GM19463 (cell line): Measurements from ENCODE around the gene SLC39A3.

Experiments used
- ATAC-seq: cut with Tn5 transposase; IDR thresholded peaks from one replicate; pipeline ENCODE4 v1.9.1; 2021; ENCODE audit warnings: mild to moderate bottlenecking, moderate library complexity; ENCODE audit not compliant: unreplicated experiment

The SLC39A3 gene

DNA sequence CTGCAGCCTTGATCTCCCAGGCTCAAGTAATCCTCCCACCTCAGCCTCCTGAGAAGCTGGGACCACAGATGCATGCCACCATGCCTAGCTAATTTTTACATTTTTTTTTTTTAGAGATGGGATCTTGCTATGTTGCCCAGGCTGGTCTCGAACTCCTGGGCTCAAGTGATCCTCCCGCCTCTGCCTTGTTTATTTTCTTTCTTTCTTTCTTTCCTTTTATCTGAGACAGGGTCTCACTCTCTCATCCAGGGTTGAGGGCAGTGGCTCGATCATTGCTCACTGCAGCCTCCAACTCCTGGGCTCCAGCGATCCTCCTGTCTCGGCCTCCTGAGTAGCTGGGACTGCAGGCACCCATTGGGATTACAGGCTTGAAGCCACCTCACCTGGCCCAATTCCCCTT is 33.6 kb downstream of the SLC39A3 start:
- no peak for ATAC-seq

DNA sequence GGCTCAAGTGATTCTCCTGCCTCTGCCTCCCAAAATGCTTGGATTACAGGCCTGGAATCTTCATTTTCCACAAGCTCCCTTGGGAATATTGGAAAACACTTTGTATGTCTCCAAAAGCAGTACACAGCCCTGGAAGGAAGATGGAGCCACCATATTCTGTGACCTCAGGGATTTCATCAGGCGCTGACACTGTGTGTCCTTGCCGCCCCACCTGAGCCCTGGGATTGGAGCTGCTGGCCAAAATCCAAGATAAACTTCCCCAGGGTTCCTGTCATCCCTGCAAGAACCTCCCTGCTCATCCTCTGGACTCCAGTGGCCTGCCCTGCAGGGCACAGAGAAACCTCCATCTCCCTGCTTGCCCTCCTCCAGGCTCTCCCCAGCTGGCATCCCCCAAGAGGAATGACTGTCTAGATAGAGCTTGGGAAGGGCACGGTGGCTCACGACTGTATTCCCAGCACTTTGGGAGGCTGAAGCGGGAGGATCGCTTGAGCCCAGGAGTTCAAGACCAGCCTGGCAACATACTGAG is 36.1 kb downstream of the SLC39A3 start:
- no peak for ATAC-seq

DNA sequence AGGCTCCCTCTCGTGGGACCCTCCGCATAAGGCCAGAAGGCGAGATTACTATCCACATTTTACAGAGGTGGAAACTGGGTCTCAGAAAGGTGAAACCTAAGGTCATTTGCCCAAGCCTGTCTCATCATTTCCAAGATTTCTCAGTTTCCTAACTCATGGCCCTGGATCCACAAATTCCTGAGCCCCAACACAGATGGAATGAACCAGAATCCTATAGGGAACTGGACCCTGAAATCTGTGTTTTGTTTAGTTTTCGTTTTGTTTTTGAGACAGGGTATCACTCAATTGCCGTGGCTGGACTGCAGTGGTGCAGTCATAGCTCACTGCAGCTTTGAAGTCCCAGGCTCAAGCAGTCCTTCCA is 36.8 kb downstream of the SLC39A3 start:
- ATAC-seq: no peak

DNA sequence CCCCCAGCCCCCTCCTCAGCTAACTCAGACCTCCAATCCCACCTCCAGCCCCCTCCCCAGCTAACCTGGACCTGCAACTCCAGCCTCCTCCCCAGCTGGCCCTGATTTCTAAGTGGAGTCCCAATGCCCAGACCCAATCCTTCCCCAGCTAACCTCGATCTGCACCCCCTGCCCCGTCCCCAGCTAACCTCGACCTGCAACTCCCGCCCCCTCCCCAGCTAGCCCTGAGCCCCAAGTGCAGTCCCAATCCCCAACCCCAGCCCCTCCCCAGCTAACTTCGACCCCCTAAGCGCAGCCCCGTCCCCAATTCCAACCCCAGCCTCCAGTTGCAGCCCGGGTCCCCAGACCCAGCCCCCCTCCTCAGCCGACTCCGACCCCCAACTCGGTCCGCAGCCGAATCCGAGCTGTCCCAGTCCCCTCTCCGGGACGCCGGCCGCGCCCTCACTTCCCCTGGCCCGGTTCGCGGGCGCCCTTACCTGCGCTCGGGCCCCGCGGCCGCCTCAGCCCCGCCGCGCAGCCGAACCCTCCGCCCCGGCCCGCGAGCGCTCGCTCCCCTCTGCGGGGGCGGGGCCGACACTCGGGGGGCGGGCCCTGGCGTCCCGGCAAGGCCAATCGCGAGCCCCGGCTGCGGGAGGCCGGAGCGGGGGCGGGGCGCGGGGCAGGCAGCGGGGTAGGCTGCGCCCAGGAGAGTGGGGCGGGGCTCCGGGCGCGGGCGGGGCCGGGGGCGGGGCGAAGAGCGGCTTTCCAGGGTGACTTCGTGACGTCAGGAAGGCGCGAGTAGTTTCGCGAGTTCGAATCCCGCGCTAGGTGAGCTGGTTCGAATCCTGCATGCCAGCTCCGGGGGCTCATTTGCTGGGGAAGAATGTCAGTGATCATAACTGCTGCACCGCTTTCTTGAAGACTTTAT is 37.4 kb downstream of the SLC39A3 start, which contains the start of gene GNG7:
Gene GNG7 (minus strand): TSS at position 525 of the 907 bp plus-strand sequence. CDS start 182,006 bp downstream, outside the sequence.
- ATAC-seq: peak; percentile 83

DNA sequence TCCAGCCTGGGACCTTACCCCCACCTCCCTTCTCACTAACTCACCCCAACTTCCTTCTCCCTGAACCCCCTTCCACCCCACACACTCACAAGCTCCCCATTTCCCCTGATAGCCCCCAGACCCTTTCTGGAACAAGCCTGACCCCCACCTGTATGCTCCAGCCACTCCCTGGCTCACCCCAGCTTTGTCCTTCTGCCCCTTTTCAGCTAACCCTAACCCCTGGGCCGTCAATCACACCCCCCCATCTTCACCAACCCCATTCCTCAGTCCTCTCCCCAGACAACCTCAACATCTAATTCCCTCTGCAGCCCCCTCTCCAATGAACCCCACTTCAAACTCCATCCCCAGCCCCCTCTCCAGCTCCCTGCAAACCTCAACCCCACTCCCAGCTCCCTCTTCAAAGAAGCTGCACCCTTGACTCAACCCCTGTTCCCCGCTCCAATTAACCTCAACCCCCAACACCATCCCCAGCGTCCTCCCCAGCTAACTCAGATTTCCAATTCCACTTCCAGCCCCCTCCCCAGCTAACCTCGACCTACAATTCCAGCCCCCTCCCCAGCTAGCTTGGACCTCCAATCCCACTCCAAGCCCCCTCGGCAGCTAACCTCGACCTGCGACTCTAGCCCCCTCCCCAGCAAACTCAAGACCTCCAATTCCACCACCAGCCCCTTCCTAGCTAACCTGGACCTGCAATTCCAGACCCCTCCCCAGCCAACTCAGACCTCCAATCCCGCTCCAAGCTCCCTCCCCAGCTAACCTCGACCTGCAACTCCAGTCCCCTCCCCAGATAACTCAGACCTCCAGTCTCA is 38.3 kb downstream of the SLC39A3 start:
- no peak for ATAC-seq

DNA sequence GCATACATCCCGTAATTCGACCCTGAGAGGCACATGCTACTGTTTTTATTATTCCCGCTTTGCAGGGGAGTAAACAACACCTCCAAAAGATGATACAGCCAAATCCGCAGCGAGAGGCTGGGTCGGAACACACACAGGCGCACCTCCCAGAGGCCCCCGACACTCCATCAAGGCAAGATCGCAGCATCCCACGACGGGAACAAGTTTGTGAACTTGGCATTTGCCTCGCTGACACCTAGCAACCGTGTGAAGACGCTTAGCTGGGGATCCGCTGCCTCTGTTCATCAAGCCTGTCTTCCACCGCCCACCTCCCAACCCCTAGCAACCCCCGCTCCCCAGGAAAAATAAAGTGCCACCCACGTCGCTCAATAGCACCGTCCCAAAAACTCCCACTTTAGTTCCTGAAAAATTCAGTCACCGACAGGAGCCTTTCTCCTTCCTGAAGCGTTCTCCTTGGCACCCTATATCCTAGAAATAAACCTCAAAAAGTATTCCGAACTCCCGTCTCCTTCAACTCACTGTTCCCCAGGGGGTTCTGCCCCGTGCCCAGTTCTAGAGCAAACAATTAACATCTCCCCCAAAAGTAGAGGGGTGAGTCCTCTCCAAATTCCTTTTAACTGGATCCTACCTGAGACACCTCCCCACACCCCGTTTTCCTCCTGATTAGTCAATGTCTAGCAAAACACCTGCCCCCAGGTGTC is 39.0 kb downstream of the SLC39A3 start:
- no peak for ATAC-seq

DNA sequence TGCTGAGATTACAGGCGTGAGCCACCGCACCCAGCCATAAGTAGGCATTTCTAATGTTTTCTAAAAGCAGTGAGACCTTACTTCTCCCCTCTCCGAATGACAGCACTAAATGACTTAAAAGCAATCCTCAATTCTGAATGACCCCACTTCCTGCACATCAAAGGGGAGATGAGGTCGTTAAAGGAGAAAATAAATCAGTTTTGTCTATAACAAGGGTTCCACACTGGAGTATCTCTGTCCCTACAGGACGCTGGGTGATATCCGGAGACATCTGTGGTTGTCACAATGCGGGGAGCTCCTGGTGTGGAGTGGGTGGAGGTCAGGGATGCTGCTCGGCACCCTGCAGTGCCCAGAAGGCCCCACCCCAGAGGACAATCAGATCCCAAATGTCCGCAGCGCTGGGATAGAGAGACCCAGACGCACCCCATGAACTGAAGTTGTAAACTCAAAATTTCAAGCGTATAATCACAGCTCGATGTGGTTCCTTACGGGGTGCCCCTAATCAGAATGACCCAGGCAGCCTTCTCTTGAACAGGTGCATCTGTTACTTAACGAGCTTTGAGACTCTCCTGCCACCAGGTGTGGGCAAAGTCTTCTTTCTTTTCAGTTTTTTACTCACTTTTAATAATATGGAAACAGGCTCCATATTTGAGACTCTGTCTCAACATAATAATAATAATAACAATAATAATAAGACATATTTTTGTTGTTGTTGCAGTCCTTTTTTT is 40.2 kb downstream of the SLC39A3 start:
- ATAC-seq: no peak

DNA sequence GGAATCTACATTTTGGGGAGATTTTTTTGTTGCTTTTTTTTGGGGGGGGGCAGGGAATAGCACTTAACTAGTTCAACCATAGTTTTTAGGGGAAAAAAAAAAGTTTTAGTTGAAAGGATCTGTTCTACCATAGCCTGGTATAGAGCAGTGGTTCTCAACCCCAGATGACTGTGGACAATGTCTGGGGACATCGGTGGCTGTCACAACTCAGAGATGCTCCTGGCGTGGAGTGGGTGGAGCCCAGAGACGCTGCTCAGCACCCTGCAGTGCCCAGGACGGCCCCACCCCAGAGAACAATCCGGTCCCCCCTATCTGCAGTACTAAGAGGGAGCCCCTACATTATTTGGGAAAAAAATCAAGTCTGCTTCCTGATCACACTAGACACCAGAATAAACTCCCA is 45.6 kb downstream of the SLC39A3 start:
- no peak for ATAC-seq

DNA sequence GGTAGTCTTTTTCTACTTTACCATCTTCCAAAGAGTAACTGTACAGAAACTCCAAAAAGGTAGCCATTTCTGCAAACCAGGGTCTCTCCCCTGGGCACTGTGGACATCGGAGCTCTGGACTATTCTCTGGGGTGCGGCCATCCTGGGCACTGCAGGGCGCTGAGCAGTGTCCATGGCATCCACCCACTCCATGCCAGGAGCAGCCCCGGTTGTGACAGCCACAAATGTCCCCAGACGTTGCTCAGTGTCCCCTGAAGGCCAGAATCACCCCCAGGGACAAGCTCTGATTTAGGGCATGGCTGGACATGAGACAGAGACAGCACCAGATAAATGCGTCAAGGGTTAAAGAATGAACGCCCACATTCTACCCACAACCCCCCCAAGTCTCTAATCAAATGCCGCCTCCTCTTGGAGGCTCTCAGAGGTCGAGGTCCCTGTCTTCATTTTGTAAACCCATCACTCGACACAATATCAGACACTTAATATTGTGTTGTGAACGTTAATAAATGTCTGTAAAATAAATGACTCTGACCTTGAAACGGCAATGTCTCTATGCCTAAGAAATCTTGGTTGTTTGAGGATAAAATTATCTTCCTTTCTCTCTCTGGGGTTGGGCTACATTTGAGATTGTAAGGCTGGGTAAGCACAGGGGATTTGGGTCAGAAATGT is 46.2 kb downstream of the SLC39A3 start:
- ATAC-seq: no peak

DNA sequence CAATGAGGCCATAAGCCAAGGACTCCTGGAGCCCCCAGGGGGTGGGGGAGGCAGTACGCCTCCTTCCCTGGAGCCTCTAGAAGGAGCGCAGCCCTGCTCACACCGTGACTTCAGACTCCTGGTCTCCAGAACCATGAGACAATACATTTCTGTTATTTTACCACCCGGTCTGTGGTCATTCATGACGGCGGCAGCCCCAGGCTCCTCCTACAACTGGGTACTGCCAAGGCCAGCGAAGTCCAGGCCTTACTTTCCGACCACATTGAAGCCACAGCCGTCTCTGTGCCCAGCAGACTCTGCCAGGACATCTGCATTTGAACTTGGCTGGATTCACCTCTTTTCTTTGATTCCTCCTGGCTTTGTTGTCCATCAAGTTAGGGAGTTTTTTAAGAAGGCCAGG is 47.9 kb downstream of the SLC39A3 start:
- no peak for ATAC-seq

DNA sequence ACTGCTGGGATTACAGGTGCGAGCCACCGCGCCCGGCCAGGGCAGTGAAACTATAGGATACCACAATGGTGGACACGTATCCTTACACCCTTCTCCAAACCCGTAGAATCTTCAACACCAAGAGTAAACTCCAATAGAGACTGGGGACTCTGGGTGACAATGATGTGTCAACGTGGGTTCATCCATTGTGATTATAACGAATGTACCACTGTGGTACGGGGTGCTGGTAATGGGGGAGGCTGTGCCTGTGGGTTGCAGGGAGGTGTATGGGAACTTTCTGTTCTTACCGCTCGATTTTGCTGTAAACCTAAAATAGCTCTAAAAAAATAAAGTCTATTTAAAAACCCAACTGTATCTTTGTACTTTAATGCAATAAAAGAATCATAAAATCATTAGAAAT is 49.0 kb downstream of the SLC39A3 start:
- no peak for ATAC-seq

DNA sequence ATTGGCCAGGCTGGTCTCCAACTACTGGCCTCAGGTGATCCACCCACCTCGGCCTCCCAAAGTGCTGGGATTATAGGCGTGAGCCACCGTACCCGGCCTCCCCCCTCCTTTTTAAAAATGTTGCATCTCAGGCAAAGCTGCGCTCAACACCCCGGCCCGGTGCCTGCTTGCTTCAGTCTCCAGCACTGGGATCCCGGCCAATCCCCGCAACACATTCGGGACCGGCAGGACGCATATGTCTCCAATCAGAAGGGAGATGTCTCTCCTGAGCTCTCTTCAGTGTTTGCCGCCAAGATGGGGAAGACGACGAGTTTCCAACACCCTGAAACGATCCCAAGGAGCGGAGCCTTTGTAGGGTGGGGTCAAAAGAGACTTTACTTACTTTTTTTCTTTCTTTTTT is 53.5 kb downstream of the SLC39A3 start:
- no peak for ATAC-seq

DNA sequence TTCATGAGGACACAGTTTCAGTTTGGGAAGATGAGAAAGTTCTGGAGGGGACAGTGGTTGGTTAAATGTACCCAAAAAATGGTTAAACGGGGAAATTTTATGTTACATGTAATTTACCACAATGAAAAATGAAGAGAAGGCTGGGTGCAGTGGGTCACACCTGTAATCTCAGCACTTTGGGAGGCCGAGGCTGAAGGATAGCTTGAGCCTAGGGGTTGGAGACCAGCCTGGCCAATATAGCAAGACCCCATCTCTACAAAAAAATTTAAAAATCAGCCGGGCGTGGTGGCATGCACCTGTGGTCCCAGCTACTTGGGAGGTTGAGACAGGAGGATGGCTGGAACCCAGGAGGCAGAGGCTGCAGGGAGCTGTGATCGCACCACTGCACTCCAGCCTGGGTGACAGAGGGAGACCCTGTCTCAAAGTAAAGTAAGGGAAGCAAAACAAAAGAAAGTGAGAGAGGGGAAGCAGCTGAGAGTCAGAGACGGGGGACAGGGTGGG is 54.6 kb downstream of the SLC39A3 start:
- no peak for ATAC-seq

DNA sequence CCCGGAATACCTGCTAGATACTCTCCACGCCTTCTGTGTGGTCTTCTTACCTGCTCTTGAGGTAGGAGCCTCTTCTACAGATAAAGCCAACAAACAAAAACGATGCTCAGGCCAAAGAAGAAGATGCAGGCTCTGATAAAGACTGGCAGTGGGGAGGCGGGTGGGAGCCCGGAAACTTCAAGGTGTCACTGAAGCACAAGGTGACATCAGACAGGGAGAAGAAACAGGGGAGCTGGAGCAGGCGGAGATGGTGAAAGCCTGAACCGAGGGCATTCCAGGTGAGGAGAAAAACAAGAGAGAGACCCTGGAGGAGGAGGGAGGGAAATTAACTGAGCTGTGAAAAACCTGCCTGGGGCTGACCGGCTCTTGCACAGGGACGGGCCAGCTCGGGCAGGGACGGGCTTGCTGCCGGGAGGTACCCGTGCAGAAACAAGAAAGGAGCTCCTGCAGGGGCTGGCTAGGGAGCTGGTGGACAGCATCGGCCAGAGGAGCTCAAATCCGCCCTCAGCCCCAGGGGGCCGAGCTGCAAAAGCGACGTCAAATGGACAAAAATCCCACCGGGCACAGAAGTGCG is 56.3 kb downstream of the SLC39A3 start:
- ATAC-seq: no peak
